Regular cardiac myocyte (primary cell): Measurements from ENCODE around the gene FAXC. TPM values are rescaled to one million over a fixed set of nuclear protein-coding genes. Genes with fewer than 3 reads are reported as not detected.

ENCODE experiments used
- total RNA-seq: library from RNA; depleted of rRNA; stranded (reverse); fragments of >200 nt; gene quantifications from 2 replicates; pipeline ENCODE4 v1.2.3, GENCODE V29; 2014

FAXC gene
- total RNA-seq: 0.77 and 1.4 TPM in 2 replicates

GRCh38 chr6:99349171-99350141 is at the start of gene FAXC:
FAXC (minus strand) TSS chr6:99349674; CDS start chr6:99349372, 302 bp downstream.

GRCh38 chr6:99393698-99394531 is 44.4 kb upstream of the FAXC start, which contains the start of gene COQ3:
COQ3 (minus strand) TSS chr6:99394195; CDS start chr6:99394179, 16 bp downstream.

Other genes starting within 250 kb of the FAXC start
- 2.8 and 8.2 TPM in 2 replicates for gene COQ3, start 44.5 kb upstream of the FAXC start, total RNA-seq
- gene PNISR, start 75.6 kb upstream of the FAXC start, total RNA-seq: 34.1 and 67.7 TPM in 2 replicates
- gene USP45, start 165.7 kb upstream of the FAXC start, total RNA-seq: 23.4 and 34.4 TPM in 2 replicates
- 75.7 and 81.2 TPM in 2 replicates for gene CCNC, start 219.0 kb upstream of the FAXC start, total RNA-seq